ENCODE results near the gene ASXL2. TPM values are rescaled to one million over a fixed set of nuclear protein-coding genes. Genes with fewer than 3 reads are reported as not detected.
A peak's percentile ranks its signal among the peaks of the same experiment; 100 is the strongest.

ASXL2 gene
- total RNA-seq, 4 donors from 2014 or later: 22.9 to 27.6 (median 23.5) TPM

- TF ChIP-seq EP300 (IDR thresholded peaks at IDR 0.05): no peak
- no peak for TF ChIP-seq CTCF (IDR thresholded peaks at IDR 0.05)
- no peak for TF ChIP-seq POLR2AphosphoS5 (IDR thresholded peaks at IDR 0.05)
- TF ChIP-seq POLR2A (IDR thresholded peaks at IDR 0.05): no peak
- H3K36me3 ChIP-seq: no peaks in the 10 kb centered on the region
- no peaks in the 10 kb centered on the region for H3K27me3 ChIP-seq
- no peak overlapping the region for H3K27ac ChIP-seq
- no peak overlapping the region for H3K4me3 ChIP-seq
- H3K9me3 ChIP-seq: no peaks in the 10 kb centered on the region
- peaks cover 11% of the 10 kb centered on the region for H3K4me1 ChIP-seq
- WGBS: 88% methylated on average over 2 of the region's 2 CpGs
- no peak for DNase-seq (ENCODE audit: low spot score in 2 of 2)
These were observed 53.0 kb downstream of the ASXL2 start for GRCh38 chr2:25825238-25825637.

GRCh38 chr2:25824718-25825117, 53.6 kb downstream of the ASXL2 start:
- Histone ChIP-seq H3K27me3 (no peaks in the 10 kb centered on the region), H3K36me3 (no peaks in the 10 kb centered on the region), H3K9me3 (no peaks in the 10 kb centered on the region), H3K4me1 (peaks cover 11% of the 10 kb centered on the region), H3K27ac (no peak overlapping the region), H3K4me3 (no peak overlapping the region)
- WGBS: 88% methylated on average over 1 of the region's 1 CpG
- TF ChIP-seq POLR2AphosphoS5 (IDR thresholded peaks at IDR 0.05): no peak
- no peak for TF ChIP-seq POLR2A (IDR thresholded peaks at IDR 0.05)
- no peak for DNase-seq (ENCODE audit: low spot score in 2 of 2)

GRCh38 chr2:25824216-25824615, 54.1 kb downstream of the ASXL2 start:
- TF ChIP-seq POLR2A (IDR thresholded peaks at IDR 0.05): no peak
- no peak for TF ChIP-seq POLR2AphosphoS5 (IDR thresholded peaks at IDR 0.05)
- no peak for TF ChIP-seq CTCF (IDR thresholded peaks at IDR 0.05)
- TF ChIP-seq EP300 (IDR thresholded peaks at IDR 0.05): no peak
- WGBS: 86% methylated on average over 3 of the region's 3 CpGs

DNA sequence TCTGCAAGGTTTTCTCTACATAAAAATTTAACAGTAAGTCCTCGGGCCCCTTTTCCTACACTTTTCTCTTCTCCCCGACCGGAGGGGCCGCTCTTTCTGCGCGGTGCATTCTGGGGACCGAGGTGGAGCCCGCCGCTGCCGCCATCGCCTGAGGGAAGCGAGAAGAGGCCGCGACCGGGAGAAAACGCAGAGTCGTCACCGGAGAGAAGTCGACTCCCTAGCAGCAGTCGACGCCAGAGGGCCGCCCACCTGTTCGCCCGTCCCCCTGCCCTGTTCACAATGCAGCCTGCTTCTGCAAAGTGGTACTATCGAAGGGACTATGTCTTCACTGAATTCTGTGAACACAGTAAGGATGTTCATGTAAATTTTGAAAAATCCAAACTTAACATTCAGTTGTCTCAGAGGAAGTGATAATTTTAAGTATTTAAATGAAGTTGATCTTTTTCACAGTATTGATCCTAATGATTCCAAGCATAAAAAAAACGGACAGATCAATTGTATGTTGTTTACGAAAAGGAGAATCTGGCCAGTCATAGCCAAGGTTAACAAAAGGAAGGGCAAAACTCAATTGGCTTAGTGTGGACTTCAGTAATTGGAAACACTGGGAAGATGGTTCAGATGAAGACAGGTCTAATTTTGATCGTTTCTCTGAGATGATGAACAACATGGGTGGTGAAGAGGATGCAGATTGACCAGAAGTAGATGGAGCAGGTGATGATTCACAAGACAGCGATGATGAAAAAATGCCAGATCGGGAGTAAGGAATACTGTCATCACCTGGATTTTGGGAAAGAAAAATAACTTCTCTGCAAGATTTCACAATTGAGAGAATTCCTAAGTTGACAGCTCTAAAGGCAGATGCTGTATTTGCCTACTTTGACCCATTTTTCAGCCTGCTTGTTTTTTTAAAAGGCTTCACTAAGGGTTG, 55.8 kb downstream of the ASXL2 start:
- H3K27ac ChIP-seq: no peak overlapping the region
- WGBS: 45% methylated on average over 30 of the region's 30 CpGs
- H3K27me3 ChIP-seq: no peaks in the 10 kb centered on the region
- no peak for TF ChIP-seq POLR2AphosphoS5 (IDR thresholded peaks at IDR 0.05)
- no peak for TF ChIP-seq EP300 (IDR thresholded peaks at IDR 0.05)
- TF ChIP-seq CTCF (IDR thresholded peaks at IDR 0.05): no peak
- no peak for TF ChIP-seq POLR2A (IDR thresholded peaks at IDR 0.05)
- peak overlapping the region; percentile 30 for H3K4me3 ChIP-seq
- no peaks in the 10 kb centered on the region for H3K9me3 ChIP-seq
- no peaks in the 10 kb centered on the region for H3K36me3 ChIP-seq
- no peak for DNase-seq (ENCODE audit: low spot score in 2 of 2)
- peaks cover 7% of the 10 kb centered on the region for H3K4me1 ChIP-seq

More at GRCh38 chr2:25824216-25824615, 54.1 kb downstream of the ASXL2 start:
- H3K4me3 ChIP-seq: no peak overlapping the region
- no peak overlapping the region for H3K27ac ChIP-seq
- no peaks in the 10 kb centered on the region for H3K27me3 ChIP-seq
- DNase-seq (ENCODE audit: low spot score in 2 of 2): no peak
- no peaks in the 10 kb centered on the region for H3K36me3 ChIP-seq
- peaks cover 7% of the 10 kb centered on the region for H3K4me1 ChIP-seq
- H3K9me3 ChIP-seq: no peaks in the 10 kb centered on the region

DNA sequence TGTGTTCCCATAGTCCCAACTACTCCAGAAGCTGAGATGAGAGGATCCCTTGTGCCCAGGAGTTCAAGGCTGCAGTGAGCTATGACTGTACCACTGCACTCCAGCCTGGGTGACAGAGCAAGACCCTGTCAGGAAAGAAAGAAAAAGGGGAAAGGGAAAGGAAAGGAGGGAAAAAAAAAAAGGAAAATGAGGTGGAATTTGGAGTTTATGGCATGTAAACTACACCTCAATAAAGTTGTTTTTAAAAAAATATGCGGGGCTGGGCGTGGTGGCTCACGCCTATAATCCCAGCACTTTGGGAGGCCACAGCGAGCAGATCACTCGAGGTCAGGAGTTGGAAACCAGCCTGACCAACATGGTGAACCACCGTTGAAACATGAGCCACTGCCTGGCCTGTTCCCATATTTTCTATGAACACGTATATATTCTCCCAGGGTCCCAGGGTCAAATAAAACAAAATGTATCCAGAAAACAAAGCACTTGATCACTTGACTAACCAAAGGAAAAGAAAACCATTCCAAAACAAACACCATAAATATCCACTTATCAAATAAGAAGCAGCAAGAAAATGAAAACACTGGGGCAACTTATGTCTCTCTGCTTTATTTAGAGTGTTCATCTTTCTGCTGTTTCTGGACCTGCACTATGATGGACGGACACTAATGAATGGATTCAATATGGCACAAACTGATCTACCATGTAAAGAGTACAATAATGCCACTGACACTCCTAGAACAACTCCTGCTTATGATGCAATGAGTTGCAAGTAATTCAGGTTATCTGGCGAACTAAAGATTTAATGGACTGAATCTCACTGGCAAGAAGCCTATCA, 56.8 kb downstream of the ASXL2 start:
- no peak for DNase-seq (ENCODE audit: low spot score in 2 of 2)
- no peaks in the 10 kb centered on the region for H3K27me3 ChIP-seq
- H3K4me3 ChIP-seq: peak overlapping the region; percentile 30
- peaks cover 7% of the 10 kb centered on the region for H3K4me1 ChIP-seq
- H3K36me3 ChIP-seq: no peaks in the 10 kb centered on the region
- WGBS: 83% methylated on average over 9 of the region's 9 CpGs
- H3K9me3 ChIP-seq: no peaks in the 10 kb centered on the region
- H3K27ac ChIP-seq: no peak overlapping the region
- no peak for TF ChIP-seq POLR2AphosphoS5 (IDR thresholded peaks at IDR 0.05)
- TF ChIP-seq POLR2A (IDR thresholded peaks at IDR 0.05): no peak
- TF ChIP-seq CTCF (IDR thresholded peaks at IDR 0.05): no peak
- no peak for TF ChIP-seq EP300 (IDR thresholded peaks at IDR 0.05)

Data from suprapubic skin (tissue), 4 donors.